Fibroblast of the aortic adventitia (primary cell): ENCODE results near the gene ELOB. TPM values are rescaled to one million over a fixed set of nuclear protein-coding genes. Genes with fewer than 3 reads are reported as not detected.

ENCODE experiments used
- DNase-seq: peaks from one replicate; pipeline ENCODE4 v3.0.0-alpha.2; 2010; ENCODE audit warnings: low read depth
- H3K4me3 ChIP-seq: 2 replicates; pipeline ENCODE4 v1.5.1; 2011; ENCODE audit warnings: low read depth, mild to moderate bottlenecking, control low read depth, low read length, moderate library complexity
- CTCF ChIP-seq: IDR thresholded peaks from 2 replicates; pipeline ENCODE4 v1.5.1; 2011; ENCODE audit warnings: mild to moderate bottlenecking, low read length, control low read depth, inconsistent platforms; ENCODE audit not compliant: insufficient read depth
- total RNA-seq: library from RNA; depleted of rRNA; stranded (reverse); fragments of >200 nt; gene quantifications from 2 replicates; pipeline ENCODE4 v1.2.3, GENCODE V29; 2012; ENCODE audit warnings: low replicate concordance

ELOB gene
- total RNA-seq, 1 donor, result 316 TPM

GRCh38 chr16:2778630-2778958 lies 1.5 kb upstream of the ELOB start:
- no peak for DNase-seq
- no peak for TF ChIP-seq CTCF
- H3K4me3 ChIP-seq, result peak overlapping the region; percentile 95

- peak overlapping the region; percentile 95 for H3K4me3 ChIP-seq
- DNase-seq, result peak; percentile 25
- no peak for TF ChIP-seq CTCF
These were observed 986 bp upstream of the ELOB start for GRCh38 chr16:2777903-2778629.

- peak overlapping the region; percentile 88 for H3K4me3 ChIP-seq
- no peak for TF ChIP-seq CTCF
- DNase-seq, result no peak
These were observed 460 bp downstream of the ELOB start for GRCh38 chr16:2776500-2777139.

GRCh38 chr16:2775765-2776499 lies 1.1 kb downstream of the ELOB start:
- peak overlapping the region; percentile 88 for H3K4me3 ChIP-seq
- no peak for DNase-seq
- TF ChIP-seq CTCF, result no peak

GRCh38 chr16:2775131-2775716 lies 1.9 kb downstream of the ELOB start:
- H3K4me3 ChIP-seq, result peak overlapping the region; percentile 25
- no peak for DNase-seq
- TF ChIP-seq CTCF, result no peak

- DNase-seq, result no peak
- TF ChIP-seq CTCF, result no peak
- no peak overlapping the region for H3K4me3 ChIP-seq
These were observed 2.8 kb downstream of the ELOB start for GRCh38 chr16:2774161-2774891.
